ENCODE data around the gene UTP25.
"Not testable (repeated sequence)": the region's sequence is repeated elsewhere in the genome, so short reads cannot be mapped to it uniquely, and the experiment has no call there.

The UTP25 gene

DNA sequence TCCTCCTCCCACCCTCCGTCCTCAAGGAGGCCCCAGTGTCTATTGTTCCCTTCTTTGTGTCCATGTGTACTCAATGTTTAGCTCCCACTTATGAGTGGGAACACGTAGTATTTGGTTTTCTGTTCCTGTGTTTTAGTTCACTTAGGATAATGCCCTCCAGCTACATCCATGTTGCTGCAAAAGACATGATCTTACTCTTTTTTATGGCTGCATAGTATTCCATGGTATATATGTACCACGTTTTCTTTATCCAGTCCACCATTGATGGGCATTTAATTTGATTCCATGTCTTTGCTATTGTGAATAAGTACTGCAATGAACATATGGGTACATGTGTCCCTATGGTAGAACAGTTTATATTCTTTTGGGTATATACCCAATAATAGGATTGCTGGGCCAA is 34.1 kb upstream of the UTP25 start:
- not testable (repeated sequence) for H3K4me2 ChIP-seq (ENCODE audit: low read length); H3K79me2 ChIP-seq (ENCODE audit: control insufficient read depth, insufficient read depth, low read length); H3K18ac ChIP-seq (ENCODE audit: low read length); H2AK5ac ChIP-seq (ENCODE audit: low read length); H3K4me1 ChIP-seq (ENCODE audit: control insufficient read depth, low read depth, low read length); H2BK15ac ChIP-seq (replicated peaks; ENCODE audit: low read depth); H3K36me3 ChIP-seq (ENCODE audit: control insufficient read depth, insufficient read depth, low read length); H3K23ac ChIP-seq (ENCODE audit: low read length); H3K4me3 ChIP-seq (ENCODE audit: low read length); H3K56ac ChIP-seq (ENCODE audit: low read length); DNase-seq; H4K8ac ChIP-seq (ENCODE audit: low read depth, low read length); H3K27ac ChIP-seq (ENCODE audit: low read depth, low read length); H2BK120ac ChIP-seq (ENCODE audit: low read depth, low read length); H3K4ac ChIP-seq (ENCODE audit: low read depth, low read length); H4K5ac ChIP-seq (ENCODE audit: low read length); H3K9ac ChIP-seq (ENCODE audit: low read length); H3K79me1 ChIP-seq (ENCODE audit: low read length); H3K27me3 ChIP-seq (ENCODE audit: insufficient read depth, low read length, poor library complexity); H2BK5ac ChIP-seq (ENCODE audit: low read length)
- WGBS (ENCODE audit: extremely low coverage, insufficient coverage, low lambda C conversion rate): no CpG with 5 or more reads among the region's 3 CpGs

DNA sequence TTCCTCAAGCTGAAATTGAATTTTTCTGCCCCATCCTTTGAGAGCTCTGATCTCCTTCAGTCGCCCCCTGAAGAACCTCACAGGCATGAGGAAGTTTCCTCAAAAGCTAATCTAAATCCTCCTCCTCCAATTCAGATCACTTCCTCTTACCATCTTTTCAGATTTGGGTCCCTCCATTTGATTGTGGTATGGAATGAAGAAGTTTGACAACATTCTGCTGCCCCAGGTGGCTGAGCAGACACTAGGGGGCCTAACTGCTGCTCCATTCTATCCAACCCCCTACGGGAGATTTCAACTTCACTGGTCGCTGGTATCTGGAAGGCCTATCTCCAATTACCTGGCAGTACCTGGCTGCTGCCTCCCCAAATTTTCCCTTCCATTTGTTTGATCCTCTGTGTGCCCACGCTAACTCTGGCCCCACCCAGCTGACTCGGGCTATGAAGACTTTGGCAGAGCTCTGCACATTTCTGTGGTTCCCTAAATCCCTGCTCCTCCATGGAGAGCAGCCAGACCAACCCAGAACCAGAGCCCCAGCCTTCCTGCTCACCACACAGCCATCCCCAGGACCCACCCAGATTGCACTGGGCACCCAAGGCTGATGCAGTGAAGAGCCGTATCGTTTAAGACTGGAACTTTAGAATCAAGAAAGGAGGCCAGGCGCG is 29.7 kb upstream of the UTP25 start:
- no peak overlapping the region for H3K27ac ChIP-seq (ENCODE audit: low read depth, low read length)
- H3K36me3 ChIP-seq (ENCODE audit: control insufficient read depth, insufficient read depth, low read length): no peaks in the 10 kb centered on the region
- H3K9ac ChIP-seq (ENCODE audit: low read length): no peak overlapping the region
- H2AK5ac ChIP-seq (ENCODE audit: low read length): no peak overlapping the region
- no peak overlapping the region for H3K18ac ChIP-seq (ENCODE audit: low read length)
- H3K79me2 ChIP-seq (ENCODE audit: control insufficient read depth, insufficient read depth, low read length): no peaks in the 10 kb centered on the region
- peak; percentile 62 for DNase-seq
- no peaks in the 10 kb centered on the region for H3K4me1 ChIP-seq (ENCODE audit: control insufficient read depth, low read depth, low read length)
- no peak overlapping the region for H2BK5ac ChIP-seq (ENCODE audit: low read length)
- H3K4ac ChIP-seq (ENCODE audit: low read depth, low read length): no peak overlapping the region
- no peaks in the 10 kb centered on the region for H3K79me1 ChIP-seq (ENCODE audit: low read length)
- no peak overlapping the region for H2BK120ac ChIP-seq (ENCODE audit: low read depth, low read length)
- no peak overlapping the region for H2BK15ac ChIP-seq (replicated peaks; ENCODE audit: low read depth)
- no peak overlapping the region for H4K8ac ChIP-seq (ENCODE audit: low read depth, low read length)
- H3K56ac ChIP-seq (ENCODE audit: low read length): no peak overlapping the region
- no peaks in the 10 kb centered on the region for H3K27me3 ChIP-seq (ENCODE audit: insufficient read depth, low read length, poor library complexity)
- H3K23ac ChIP-seq (ENCODE audit: low read length): no peak overlapping the region
- no CpG with 5 or more reads among the region's 9 CpGs for WGBS (ENCODE audit: extremely low coverage, insufficient coverage, low lambda C conversion rate)
- no peak overlapping the region for H3K4me3 ChIP-seq (ENCODE audit: low read length)
- H4K5ac ChIP-seq (ENCODE audit: low read length): no peak overlapping the region
- no peak overlapping the region for H3K4me2 ChIP-seq (ENCODE audit: low read length)

DNA sequence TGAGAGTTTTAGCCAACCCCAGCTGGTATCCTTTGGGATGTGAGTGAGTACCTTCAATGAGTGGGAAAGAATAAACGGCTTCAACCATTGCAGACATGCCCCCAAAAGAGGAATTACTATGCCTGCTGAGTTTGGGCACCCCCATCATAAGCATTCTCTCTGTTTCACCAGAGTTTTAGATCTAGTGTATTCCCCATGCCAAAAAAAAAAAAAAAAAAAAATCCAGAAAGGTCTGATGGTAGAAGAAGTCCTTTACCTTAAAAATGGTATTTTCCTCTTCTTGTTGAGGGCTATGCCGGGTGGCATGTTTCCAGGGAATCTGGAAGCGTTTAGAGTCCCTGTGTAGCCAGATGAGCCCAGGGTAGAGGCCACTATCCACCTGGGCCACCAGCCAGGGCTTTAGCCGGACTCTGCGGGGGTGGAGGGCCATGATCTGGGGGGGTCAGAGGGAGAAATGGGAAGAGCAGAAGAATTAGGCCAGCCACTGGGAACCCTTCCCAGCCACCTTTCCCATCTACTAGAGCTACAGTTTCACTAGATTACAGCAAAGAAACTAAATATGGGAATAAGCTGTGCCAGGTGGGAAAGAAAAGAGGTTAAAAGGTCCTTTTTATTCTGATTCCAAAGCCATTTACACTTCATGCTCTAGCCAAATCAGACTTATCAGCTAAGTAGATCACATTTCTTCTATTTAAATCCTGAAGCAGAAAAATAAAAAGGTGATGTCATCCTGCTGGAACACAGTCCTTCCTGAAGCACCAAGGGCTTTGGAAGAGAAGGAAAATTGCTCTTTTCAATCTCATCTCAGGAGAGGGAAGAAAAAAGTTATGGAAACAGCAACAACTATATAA is 26.6 kb upstream of the UTP25 start:
- Histone ChIP-seq H3K56ac (ENCODE audit: low read length) (no peak overlapping the region), H2BK120ac (ENCODE audit: low read depth, low read length) (no peak overlapping the region), H3K79me2 (ENCODE audit: control insufficient read depth, insufficient read depth, low read length) (no peaks in the 10 kb centered on the region), H4K8ac (ENCODE audit: low read depth, low read length) (no peak overlapping the region), H3K9ac (ENCODE audit: low read length) (no peak overlapping the region), H2BK5ac (ENCODE audit: low read length) (no peak overlapping the region), H3K4ac (ENCODE audit: low read depth, low read length) (no peak overlapping the region), H3K18ac (ENCODE audit: low read length) (no peak overlapping the region), H3K4me3 (ENCODE audit: low read length) (no peak overlapping the region), H3K27ac (ENCODE audit: low read depth, low read length) (no peak overlapping the region), H3K23ac (ENCODE audit: low read length) (no peak overlapping the region), H3K27me3 (ENCODE audit: insufficient read depth, low read length, poor library complexity) (no peaks in the 10 kb centered on the region), H3K4me2 (ENCODE audit: low read length) (no peak overlapping the region), H3K36me3 (ENCODE audit: control insufficient read depth, insufficient read depth, low read length) (no peaks in the 10 kb centered on the region), H4K5ac (ENCODE audit: low read length) (no peak overlapping the region), H2BK15ac (replicated peaks; ENCODE audit: low read depth) (no peak overlapping the region), H2AK5ac (ENCODE audit: low read length) (no peak overlapping the region), H3K79me1 (ENCODE audit: low read length) (peaks cover 6% of the 10 kb centered on the region), H3K4me1 (ENCODE audit: control insufficient read depth, low read depth, low read length) (no peaks in the 10 kb centered on the region)
- WGBS (ENCODE audit: extremely low coverage, insufficient coverage, low lambda C conversion rate): no CpG with 5 or more reads among the region's 5 CpGs
- DNase-seq: no peak

DNA sequence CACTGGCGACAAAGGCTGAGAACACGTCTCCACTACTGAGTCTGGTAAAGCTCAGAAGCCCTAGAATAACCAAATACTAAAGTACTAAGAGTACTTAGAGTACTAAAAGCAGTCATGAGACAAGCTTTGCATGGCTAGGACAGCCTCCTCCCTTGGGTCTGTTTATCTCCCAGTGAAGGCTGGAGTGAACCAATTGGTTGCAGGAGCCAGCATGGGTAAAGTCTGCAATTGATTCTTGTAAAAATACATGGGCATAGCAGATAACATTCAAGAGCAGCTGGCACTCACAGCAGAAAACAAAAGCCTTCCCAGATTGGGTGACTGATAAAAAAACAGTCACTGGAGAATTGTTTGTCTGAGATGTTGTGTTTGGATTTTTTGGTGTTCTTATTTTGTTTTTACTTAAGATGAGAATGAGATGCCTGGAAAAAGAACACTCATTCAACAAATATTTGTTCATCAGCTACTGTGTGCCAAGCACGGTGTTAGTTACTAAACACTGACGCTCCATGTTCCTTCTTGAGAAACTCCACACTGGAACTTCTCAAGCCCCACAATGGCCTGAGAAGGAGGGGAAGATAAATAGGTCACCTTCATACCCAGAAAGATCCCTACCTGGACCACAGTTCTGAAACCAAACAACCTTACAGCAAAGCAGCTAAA is 25.5 kb upstream of the UTP25 start:
- Histone ChIP-seq H3K23ac (ENCODE audit: low read length) (no peak overlapping the region), H3K18ac (ENCODE audit: low read length) (no peak overlapping the region), H4K5ac (ENCODE audit: low read length) (no peak overlapping the region), H3K27ac (ENCODE audit: low read depth, low read length) (no peak overlapping the region), H3K4me1 (ENCODE audit: control insufficient read depth, low read depth, low read length) (no peaks in the 10 kb centered on the region), H3K9ac (ENCODE audit: low read length) (no peak overlapping the region), H3K27me3 (ENCODE audit: insufficient read depth, low read length, poor library complexity) (no peaks in the 10 kb centered on the region), H2BK120ac (ENCODE audit: low read depth, low read length) (no peak overlapping the region), H3K4me2 (ENCODE audit: low read length) (no peak overlapping the region), H2AK5ac (ENCODE audit: low read length) (no peak overlapping the region), H2BK15ac (replicated peaks; ENCODE audit: low read depth) (no peak overlapping the region), H3K4ac (ENCODE audit: low read depth, low read length) (no peak overlapping the region), H3K56ac (ENCODE audit: low read length) (no peak overlapping the region), H3K79me2 (ENCODE audit: control insufficient read depth, insufficient read depth, low read length) (no peaks in the 10 kb centered on the region), H2BK5ac (ENCODE audit: low read length) (no peak overlapping the region), H3K79me1 (ENCODE audit: low read length) (peaks cover 6% of the 10 kb centered on the region), H3K36me3 (ENCODE audit: control insufficient read depth, insufficient read depth, low read length) (no peaks in the 10 kb centered on the region), H3K4me3 (ENCODE audit: low read length) (no peak overlapping the region), H4K8ac (ENCODE audit: low read depth, low read length) (no peak overlapping the region)
- WGBS (ENCODE audit: extremely low coverage, insufficient coverage, low lambda C conversion rate): no CpG with 5 or more reads among the region's 4 CpGs
- DNase-seq: no peak

DNA sequence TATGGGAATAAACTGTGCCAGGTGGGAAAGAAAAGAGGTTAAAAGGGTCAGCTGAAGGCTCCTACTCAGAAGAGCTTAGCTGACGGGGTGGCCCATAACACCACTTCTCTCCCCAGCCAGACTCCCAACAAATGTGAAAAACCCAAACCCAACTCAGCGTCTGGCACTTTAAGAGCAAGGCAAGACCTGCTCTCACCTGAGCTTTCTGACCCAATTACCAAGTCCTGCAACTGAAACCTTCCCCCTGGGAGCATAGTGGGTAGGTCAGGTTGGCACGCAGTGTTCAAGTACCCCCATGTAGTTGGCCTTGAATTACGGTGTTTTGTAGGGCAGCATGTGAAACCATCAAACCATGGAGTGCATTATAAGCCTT is 25.0 kb upstream of the UTP25 start:
- no peak overlapping the region for H3K4ac ChIP-seq (ENCODE audit: low read depth, low read length)
- H2BK15ac ChIP-seq (replicated peaks; ENCODE audit: low read depth): no peak overlapping the region
- H2BK120ac ChIP-seq (ENCODE audit: low read depth, low read length): no peak overlapping the region
- H3K18ac ChIP-seq (ENCODE audit: low read length): no peak overlapping the region
- no peak overlapping the region for H3K23ac ChIP-seq (ENCODE audit: low read length)
- no peaks in the 10 kb centered on the region for H3K4me1 ChIP-seq (ENCODE audit: control insufficient read depth, low read depth, low read length)
- H3K27ac ChIP-seq (ENCODE audit: low read depth, low read length): no peak overlapping the region
- no peaks in the 10 kb centered on the region for H3K79me2 ChIP-seq (ENCODE audit: control insufficient read depth, insufficient read depth, low read length)
- no peak overlapping the region for H4K8ac ChIP-seq (ENCODE audit: low read depth, low read length)
- no peak overlapping the region for H2AK5ac ChIP-seq (ENCODE audit: low read length)
- no peak overlapping the region for H3K4me2 ChIP-seq (ENCODE audit: low read length)
- no peak overlapping the region for H3K56ac ChIP-seq (ENCODE audit: low read length)
- H3K36me3 ChIP-seq (ENCODE audit: control insufficient read depth, insufficient read depth, low read length): no peaks in the 10 kb centered on the region
- peaks cover 6% of the 10 kb centered on the region for H3K79me1 ChIP-seq (ENCODE audit: low read length)
- WGBS (ENCODE audit: extremely low coverage, insufficient coverage, low lambda C conversion rate): no CpG with 5 or more reads among the region's 4 CpGs
- H3K4me3 ChIP-seq (ENCODE audit: low read length): no peak overlapping the region
- DNase-seq: no peak
- no peak overlapping the region for H2BK5ac ChIP-seq (ENCODE audit: low read length)
- H4K5ac ChIP-seq (ENCODE audit: low read length): no peak overlapping the region
- no peak overlapping the region for H3K9ac ChIP-seq (ENCODE audit: low read length)
- no peaks in the 10 kb centered on the region for H3K27me3 ChIP-seq (ENCODE audit: insufficient read depth, low read length, poor library complexity)
